Stimulated activated CD8-positive, alpha-beta memory T cell treated with anti-CD3 and anti-CD28 coated beads, Interleukin-15, amount 100 ng/mL, for 24 hours (primary cell): ENCODE data around the gene FTSJ1.
"Not testable (repeated sequence)": the region's sequence is repeated elsewhere in the genome, so short reads cannot be mapped to it uniquely, and the experiment has no call there.

ENCODE experiments used
- DNase-seq: peaks from one replicate; pipeline ENCODE4 v3.0.0-alpha.2; 2020; ENCODE audit warnings: low read depth

The FTSJ1 gene

GRCh38 chrX:48475774-48476577 is at the start of gene FTSJ1:
FTSJ1 (plus strand) TSS chrX:48476199; CDS start chrX:48478048, 1,849 bp downstream.
- DNase-seq: peak; percentile 39

GRCh38 chrX:48427027-48427716 is 48.8 kb upstream of the FTSJ1 start:
- not testable (repeated sequence) for DNase-seq

- not testable (repeated sequence) for DNase-seq
Measured at GRCh38 chrX:48429606-48430005, 46.4 kb upstream of the FTSJ1 start.

- DNase-seq: not testable (repeated sequence)
Measured at GRCh38 chrX:48430166-48430565, 45.8 kb upstream of the FTSJ1 start.

GRCh38 chrX:48433713-48434112 is 42.3 kb upstream of the FTSJ1 start:
- DNase-seq: not testable (repeated sequence)

- not testable (repeated sequence) for DNase-seq
Measured at GRCh38 chrX:48447201-48447600, 28.8 kb upstream of the FTSJ1 start.

GRCh38 chrX:48450076-48450475 is 25.9 kb upstream of the FTSJ1 start:
- DNase-seq: no peak

- no peak for DNase-seq
Measured at GRCh38 chrX:48451708-48452107, 24.3 kb upstream of the FTSJ1 start.

- DNase-seq: no peak
Measured at GRCh38 chrX:48456628-48457331, 19.2 kb upstream of the FTSJ1 start.

GRCh38 chrX:48458711-48459110 is 17.3 kb upstream of the FTSJ1 start:
- no peak for DNase-seq

GRCh38 chrX:48459483-48459882 is 16.5 kb upstream of the FTSJ1 start:
- no peak for DNase-seq

GRCh38 chrX:48460031-48460430 is 16.0 kb upstream of the FTSJ1 start:
- no peak for DNase-seq

GRCh38 chrX:48460606-48461005 is 15.4 kb upstream of the FTSJ1 start:
- no peak for DNase-seq

- DNase-seq: no peak
Measured at GRCh38 chrX:48461830-48462229, 14.2 kb upstream of the FTSJ1 start.

GRCh38 chrX:48465336-48465933 is 10.6 kb upstream of the FTSJ1 start:
- no peak for DNase-seq

GRCh38 chrX:48466696-48467095 is 9.3 kb upstream of the FTSJ1 start:
- no peak for DNase-seq

GRCh38 chrX:48467281-48467761 is 8.7 kb upstream of the FTSJ1 start:
- no peak for DNase-seq

GRCh38 chrX:48468247-48468671 is 7.7 kb upstream of the FTSJ1 start:
- no peak for DNase-seq

GRCh38 chrX:48468693-48469691 is 7.0 kb upstream of the FTSJ1 start:
- peak; percentile 12 for DNase-seq

- no peak for DNase-seq
Measured at GRCh38 chrX:48470110-48470832, 5.7 kb upstream of the FTSJ1 start, which contains the start of gene SLC38A5. SLC38A5 (minus strand) TSS chrX:48470260; CDS start chrX:48467924, 2,336 bp downstream.
